Osteoblast (primary cell): ENCODE data around the gene TRIM24. TPM values are rescaled to one million over a fixed set of nuclear protein-coding genes. Genes with fewer than 3 reads are reported as not detected.

Source experiments
- DNase-seq: peaks from one replicate; pipeline ENCODE4 v3.0.0; 2011; ENCODE audit warnings: low spot score, mixed read lengths; ENCODE audit not compliant: insufficient read length; ENCODE audit errors: missing footprints
- H2AFZ ChIP-seq: 2 replicates; pipeline ENCODE4 v1.6.0; 2011; ENCODE audit warnings: mild to moderate bottlenecking, low read length
- H3K27ac ChIP-seq: 2 replicates; pipeline ENCODE4 v1.5.1; 2011; ENCODE audit warnings: mild to moderate bottlenecking, low read depth, low read length, moderate library complexity
- H3K27me3 ChIP-seq: 2 replicates; pipeline ENCODE4 v1.6.0; 2012; ENCODE audit warnings: mild to moderate bottlenecking, control low read depth, inconsistent platforms, low read length, moderate library complexity; ENCODE audit not compliant: insufficient read depth
- H3K36me3 ChIP-seq: 2 replicates; pipeline ENCODE4 v1.5.1; 2011; ENCODE audit warnings: mild to moderate bottlenecking, low read length, control low read depth, moderate library complexity; ENCODE audit not compliant: insufficient read depth
- H3K4me1 ChIP-seq: 2 replicates; pipeline ENCODE4 v1.5.1; 2011; ENCODE audit warnings: mild to moderate bottlenecking, low read length, control low read depth, moderate library complexity; ENCODE audit not compliant: insufficient read depth
- H3K4me2 ChIP-seq: 2 replicates; pipeline ENCODE4 v1.6.0; 2011; ENCODE audit warnings: mild to moderate bottlenecking, low read length; ENCODE audit not compliant: insufficient read depth
- H3K4me3 ChIP-seq: fragments of 200-600 bp; sonication (generic); 3 replicates; pipeline ENCODE4 v1.5.1; 2012; ENCODE audit warnings: mild to moderate bottlenecking, low read length, inconsistent platforms; ENCODE audit not compliant: insufficient read depth
- H3K79me2 ChIP-seq: 2 replicates; pipeline ENCODE4 v1.6.0; 2012; ENCODE audit warnings: mild to moderate bottlenecking, low read length, control low read depth, inconsistent platforms; ENCODE audit not compliant: insufficient read depth
- H3K9me3 ChIP-seq: 2 replicates; pipeline ENCODE4 v1.5.1; 2011; ENCODE audit warnings: low read depth, low read length, control low read depth
- H4K20me1 ChIP-seq: 2 replicates; pipeline ENCODE4 v1.6.0; 2012; ENCODE audit warnings: mild to moderate bottlenecking, low read length, control low read depth; ENCODE audit not compliant: insufficient read depth
- total RNA-seq: library from RNA; depleted of rRNA; stranded (reverse); fragments of >200 nt; gene quantifications from 2 replicates; pipeline ENCODE4 v1.2.3, GENCODE V29; 2012
- TF ChIP-seq, protein P1 (sequence below): IDR thresholded peaks from 2 replicates; pipeline ENCODE4 v1.5.1; 2011; ENCODE audit warnings: mild to moderate bottlenecking, low read depth, low read length, moderate library complexity; ENCODE audit errors: extremely low read depth

The TRIM24 gene
- total RNA-seq, 1 donor: 8.0 TPM

DNA sequence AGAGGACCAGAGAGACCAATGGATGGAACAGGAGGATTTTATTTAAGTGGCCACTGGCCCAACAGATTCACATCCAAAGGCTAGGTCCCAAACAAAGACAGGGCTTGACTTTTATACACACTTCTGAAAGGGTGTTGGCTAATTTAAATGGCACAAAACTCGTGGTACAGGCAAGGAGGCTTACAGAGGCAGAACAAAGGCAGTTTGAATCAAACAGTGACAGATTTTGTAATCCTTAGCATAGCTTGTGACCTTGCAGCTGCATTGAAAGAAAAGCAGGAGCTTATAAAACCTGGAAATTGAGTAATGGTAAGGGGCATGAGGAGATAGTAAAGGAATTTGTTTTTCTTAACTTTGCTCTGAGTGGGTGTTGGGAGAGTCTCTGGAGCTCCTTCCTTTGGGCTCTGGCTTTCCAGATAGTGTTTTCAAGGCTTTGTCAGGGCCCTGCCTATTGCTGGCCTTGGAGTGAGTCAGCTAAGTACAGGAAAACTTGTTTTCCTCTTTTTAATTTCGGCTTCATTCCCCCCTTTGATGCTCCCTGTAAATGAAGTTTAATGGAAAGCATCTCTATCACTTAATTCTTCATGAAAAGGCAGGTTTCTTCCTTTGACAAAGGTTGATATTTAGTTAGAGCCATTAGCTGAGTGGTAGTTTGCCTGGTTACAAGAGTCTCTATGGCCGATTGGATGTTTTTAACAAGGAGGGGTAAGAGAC, 96.9 kb downstream of the TRIM24 start:
- Histone ChIP-seq H3K9me3 (peaks cover 17% of the 10 kb centered on the region), H3K36me3 (peaks cover 37% of the 10 kb centered on the region)

DNA sequence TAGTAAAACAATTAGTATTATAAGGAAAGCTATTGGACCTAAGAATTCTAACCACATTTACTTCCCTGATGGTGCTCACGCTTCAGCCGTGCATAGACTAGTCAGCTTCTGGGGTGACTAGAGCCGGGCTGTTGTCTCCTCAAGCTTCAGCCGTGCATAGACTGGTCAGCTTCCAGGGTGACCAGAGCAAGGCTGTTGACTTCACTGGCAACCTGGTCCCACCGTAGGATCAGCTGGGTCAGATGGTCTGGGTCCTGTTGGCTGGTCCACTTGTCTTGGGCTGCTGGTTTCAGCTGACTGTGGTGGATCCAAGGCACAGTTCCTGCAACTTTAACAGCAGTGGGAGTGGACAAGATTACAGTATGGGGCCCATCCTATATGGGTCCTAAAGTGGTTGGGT, 99.4 kb downstream of the TRIM24 start:
- TF ChIP-seq, protein P1, sequence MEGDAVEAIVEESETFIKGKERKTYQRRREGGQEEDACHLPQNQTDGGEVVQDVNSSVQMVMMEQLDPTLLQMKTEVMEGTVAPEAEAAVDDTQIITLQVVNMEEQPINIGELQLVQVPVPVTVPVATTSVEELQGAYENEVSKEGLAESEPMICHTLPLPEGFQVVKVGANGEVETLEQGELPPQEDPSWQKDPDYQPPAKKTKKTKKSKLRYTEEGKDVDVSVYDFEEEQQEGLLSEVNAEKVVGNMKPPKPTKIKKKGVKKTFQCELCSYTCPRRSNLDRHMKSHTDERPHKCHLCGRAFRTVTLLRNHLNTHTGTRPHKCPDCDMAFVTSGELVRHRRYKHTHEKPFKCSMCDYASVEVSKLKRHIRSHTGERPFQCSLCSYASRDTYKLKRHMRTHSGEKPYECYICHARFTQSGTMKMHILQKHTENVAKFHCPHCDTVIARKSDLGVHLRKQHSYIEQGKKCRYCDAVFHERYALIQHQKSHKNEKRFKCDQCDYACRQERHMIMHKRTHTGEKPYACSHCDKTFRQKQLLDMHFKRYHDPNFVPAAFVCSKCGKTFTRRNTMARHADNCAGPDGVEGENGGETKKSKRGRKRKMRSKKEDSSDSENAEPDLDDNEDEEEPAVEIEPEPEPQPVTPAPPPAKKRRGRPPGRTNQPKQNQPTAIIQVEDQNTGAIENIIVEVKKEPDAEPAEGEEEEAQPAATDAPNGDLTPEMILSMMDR: no peak
- H3K79me2 ChIP-seq: no peaks in the 10 kb centered on the region
- no peak for DNase-seq
- no peaks in the 10 kb centered on the region for H4K20me1 ChIP-seq
- H3K4me3 ChIP-seq: no peak overlapping the region
- peaks cover 17% of the 10 kb centered on the region for H3K9me3 ChIP-seq
- peaks cover 29% of the 10 kb centered on the region for H3K36me3 ChIP-seq
- H3K27me3 ChIP-seq: no peaks in the 10 kb centered on the region
- H3K4me1 ChIP-seq: no peaks in the 10 kb centered on the region
- H2AFZ ChIP-seq: no peak overlapping the region
- H3K4me2 ChIP-seq: no peak overlapping the region
- no peak overlapping the region for H3K27ac ChIP-seq

More for the DNA sequence above, 96.9 kb downstream of the TRIM24 start:
- DNase-seq: no peak
- no peak overlapping the region for H2AFZ ChIP-seq
- no peaks in the 10 kb centered on the region for H3K27me3 ChIP-seq
- no peak overlapping the region for H3K27ac ChIP-seq
- TF ChIP-seq, protein P1: no peak
- no peaks in the 10 kb centered on the region for H3K4me1 ChIP-seq
- H3K4me3 ChIP-seq: no peak overlapping the region
- no peak overlapping the region for H3K4me2 ChIP-seq
- no peaks in the 10 kb centered on the region for H3K79me2 ChIP-seq
- no peaks in the 10 kb centered on the region for H4K20me1 ChIP-seq

- Histone ChIP-seq H3K9me3 (peaks cover 4% of the 10 kb centered on the region), H4K20me1 (no peaks in the 10 kb centered on the region), H3K27me3 (no peaks in the 10 kb centered on the region), H3K36me3 (peaks cover 14% of the 10 kb centered on the region), H3K4me2 (no peak overlapping the region), H3K4me3 (no peak overlapping the region), H3K4me1 (no peaks in the 10 kb centered on the region), H3K27ac (no peak overlapping the region), H3K79me2 (no peaks in the 10 kb centered on the region), H2AFZ (no peak overlapping the region)
- TF ChIP-seq, protein P1: no peak
- no peak for DNase-seq
These were observed 103.7 kb downstream of the TRIM24 start for GRCh38 chr7:138563808-138564207.

DNA sequence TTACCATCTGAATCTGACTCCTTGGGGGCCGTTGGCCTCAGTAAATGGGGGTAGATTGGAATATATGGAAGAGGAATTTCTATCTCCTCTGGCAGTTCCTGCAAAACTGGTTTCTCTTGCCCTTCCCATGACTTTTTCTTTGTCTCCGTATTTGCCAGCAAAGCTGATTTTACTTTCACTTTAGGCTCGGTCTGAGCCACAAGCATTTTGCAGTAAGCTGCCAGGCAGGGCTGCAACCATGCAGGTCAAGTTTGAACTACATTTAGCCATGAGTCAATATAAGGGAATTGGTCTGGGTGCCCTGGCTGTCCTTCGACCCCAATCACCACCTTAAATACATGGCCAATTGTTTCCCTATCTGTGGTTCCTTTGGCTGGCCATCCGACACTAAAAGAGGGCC, 104.3 kb downstream of the TRIM24 start:
- Histone ChIP-seq H4K20me1 (no peaks in the 10 kb centered on the region), H3K9me3 (peaks cover 4% of the 10 kb centered on the region), H3K4me1 (no peaks in the 10 kb centered on the region), H3K27me3 (no peaks in the 10 kb centered on the region), H3K4me3 (no peak overlapping the region), H3K36me3 (peaks cover 14% of the 10 kb centered on the region), H3K79me2 (no peaks in the 10 kb centered on the region), H3K27ac (no peak overlapping the region), H2AFZ (no peak overlapping the region), H3K4me2 (no peak overlapping the region)
- DNase-seq: no peak
- TF ChIP-seq, protein P1: no peak
